Aorta (tissue), 5 donors: ENCODE data around the gene ARHGEF17. TPM values are rescaled to one million over a fixed set of nuclear protein-coding genes. Genes with fewer than 3 reads are reported as not detected.

Source experiments
- ATAC-seq: fragments of 200-7000 bp; cut with Tn5 transposase; one replicate; pipeline ENCODE4 v1.9.1; 2022; ENCODE audit warnings: moderate library complexity; ENCODE audit not compliant: low FRiP score
- DNase-seq, 2 donors: peaks; one replicate each; pipeline ENCODE4 v3.0.0-alpha.2; 2020
- H3K27ac ChIP-seq, 2 donors: one replicate each; pipeline ENCODE4 v1.5.1; 2013; ENCODE audit warnings: low read length in 2 of 2, mild to moderate bottlenecking in 2 of 2, moderate library complexity in 2 of 2, control low read depth in 1 of 2, inconsistent platforms in 1 of 2, low read depth in 1 of 2
- H3K27me3 ChIP-seq, 2 donors: one replicate each; pipeline ENCODE4 v1.6.1; 2013; ENCODE audit warnings: control low read depth in 1 of 2, low read length in 1 of 2, mild to moderate bottlenecking in 1 of 2, moderate library complexity in 1 of 2; ENCODE audit not compliant: insufficient read depth in 2 of 2, control insufficient read depth in 1 of 2
- H3K36me3 ChIP-seq, 2 donors: one replicate each; pipeline ENCODE4 v1.6.1; 2013; ENCODE audit warnings: control low read depth in 1 of 2, low read length in 1 of 2, mild to moderate bottlenecking in 1 of 2; ENCODE audit not compliant: insufficient read depth in 2 of 2, control insufficient read depth in 1 of 2
- H3K4me1 ChIP-seq, 2 donors: one replicate each; pipeline ENCODE4 v1.6.1; 2013; ENCODE audit warnings: low read length in 2 of 2, control low read depth in 1 of 2, mild to moderate bottlenecking in 1 of 2, moderate library complexity in 1 of 2; ENCODE audit not compliant: insufficient read depth in 2 of 2, control insufficient read depth in 1 of 2
- H3K4me3 ChIP-seq, 2 donors: one replicate each; pipeline ENCODE4 v1.5.1; 2013; ENCODE audit warnings: low read length in 2 of 2, control low read depth in 1 of 2, mild to moderate bottlenecking in 1 of 2
- H3K9me3 ChIP-seq: one replicate; pipeline ENCODE4 v1.6.1; 2013; ENCODE audit warnings: mild to moderate bottlenecking, low read length; ENCODE audit not compliant: control insufficient read depth
- WGBS, 2 donors: extraction: QIAGEN DNeasy Blood & Tissue Kit; methylation state at CpG; one replicate each; pipeline ENCODE4 v1.1.7; 2013; 5-methylcytosine and 5-hydroxymethylcytosine counted together
- intact Hi-C, 2 donors: fragments of 100-400 bp; cut with DNase I; formaldehyde crosslinking; loops; one replicate each; pipeline versions ENCODE4 v1.14.2 to v1.15.0; 2022
- polyA plus RNA-seq, 2 donors: library from polyadenylated mRNA; stranded (reverse); fragments of 200-250 nt; gene quantifications; one replicate each; pipeline ENCODE4 v1.2.3, GENCODE V29; 2013
- total RNA-seq, 2 donors: library from RNA; stranded (reverse); fragmentation: NEBNext Ultra II Directional; extraction: Animal tissue kit (Norgen Biotek cat#: 25700); gene quantifications; one replicate each; pipeline ENCODE4 v1.2.1, GENCODE V29; 2021
- donor health status: healthy with polysubstance abuse.
- donor health status: Bipolar disorder and iron deficiency.
- donor health status: DM: no; HTN: no; CAD: no.
- donor health status: DM: no; HTN: no; CAD: no.
- donor health status: DM: yes; HTN: yes; CAD: no.

ARHGEF17 gene
- total and polyA plus RNA-seq, 4 donors: 20.5 to 201 (median 170) TPM

DNA sequence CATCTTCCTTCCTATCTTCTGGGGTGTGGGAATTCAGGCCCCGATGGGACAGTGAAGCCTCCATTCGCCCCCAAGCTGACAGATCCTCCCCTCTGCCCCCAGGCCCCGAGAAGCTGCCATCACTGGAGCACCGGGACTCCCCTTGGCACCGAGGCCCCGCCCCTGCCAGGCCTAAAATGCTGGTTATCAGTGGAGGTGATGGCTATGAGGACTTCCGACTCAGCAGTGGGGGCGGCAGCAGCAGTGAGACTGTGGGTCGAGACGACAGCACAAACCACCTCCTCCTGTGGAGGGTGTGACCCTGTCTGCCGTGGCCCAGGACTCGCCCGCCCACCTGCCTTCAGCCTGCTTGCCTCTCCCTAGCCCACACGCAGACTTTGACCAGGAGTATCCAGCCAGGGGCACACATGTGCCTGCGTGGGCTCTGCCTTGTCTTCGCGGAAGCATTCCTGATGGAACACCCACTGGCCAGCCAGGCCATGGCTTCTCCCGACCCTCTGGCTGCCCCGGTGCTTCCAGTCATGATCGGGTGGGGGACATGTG, 59.5 kb downstream of the ARHGEF17 start:
- H3K27me3 ChIP-seq: no peaks in the 10 kb centered on the region
- H3K9me3 ChIP-seq: no peaks in the 10 kb centered on the region
- WGBS, 2 donors: 69% methylated on average over 20 of the region's 20 CpGs
- H3K27ac ChIP-seq: no peak overlapping the region
- ATAC-seq (no peak), DNase-seq (no peak)
- no peaks in the 10 kb centered on the region for H3K4me1 ChIP-seq
- no peak overlapping the region for H3K4me3 ChIP-seq
- intact Hi-C loops: no loop called here
- peaks cover 10 to 14% of the 10 kb centered on the region in 2 donors for H3K36me3 ChIP-seq

GRCh38 chr11:73372375-73372993, 64.4 kb downstream of the ARHGEF17 start:
- Histone ChIP-seq H3K36me3 (no peaks in the 10 kb centered on the region), H3K4me1 (no peaks in the 10 kb centered on the region), H3K27ac (no peak overlapping the region), H3K27me3 (no peaks in the 10 kb centered on the region), H3K9me3 (no peaks in the 10 kb centered on the region), H3K4me3 (no peak overlapping the region)
- no peak for ATAC-seq
- intact Hi-C loops: no loop called here
- no peak for DNase-seq
- WGBS, 2 donors: 23 to 35% methylated on average over 6 of the region's 6 CpGs

- Histone ChIP-seq H3K9me3 (no peaks in the 10 kb centered on the region), H3K27me3 (no peaks in the 10 kb centered on the region), H3K4me1 (no peaks in the 10 kb centered on the region), H3K4me3 (no peak overlapping the region), H3K36me3 (no peaks in the 10 kb centered on the region), H3K27ac (no peak overlapping the region)
- WGBS, 2 donors: 75 to 76% methylated on average over 4 of the region's 4 CpGs
- no peak for ATAC-seq
- intact Hi-C loops: no loop called here
- no peak for DNase-seq
Observed at GRCh38 chr11:73374151-73374550, 66.1 kb downstream of the ARHGEF17 start.

GRCh38 chr11:73375830-73376159, 67.7 kb downstream of the ARHGEF17 start:
- 57 to 61% methylated on average over 6 of the region's 6 CpGs for WGBS, 2 donors
- no peak overlapping the region for H3K4me3 ChIP-seq
- no peaks in the 10 kb centered on the region for H3K36me3 ChIP-seq
- no peaks in the 10 kb centered on the region for H3K9me3 ChIP-seq
- H3K27ac ChIP-seq: peak overlapping the region in 1 of 2 donors; percentile 50
- intact Hi-C loops: no loop called here
- ATAC-seq (no peak), DNase-seq (no peak)
- H3K27me3 ChIP-seq: no peaks in the 10 kb centered on the region
- no peaks in the 10 kb centered on the region for H3K4me1 ChIP-seq

DNA sequence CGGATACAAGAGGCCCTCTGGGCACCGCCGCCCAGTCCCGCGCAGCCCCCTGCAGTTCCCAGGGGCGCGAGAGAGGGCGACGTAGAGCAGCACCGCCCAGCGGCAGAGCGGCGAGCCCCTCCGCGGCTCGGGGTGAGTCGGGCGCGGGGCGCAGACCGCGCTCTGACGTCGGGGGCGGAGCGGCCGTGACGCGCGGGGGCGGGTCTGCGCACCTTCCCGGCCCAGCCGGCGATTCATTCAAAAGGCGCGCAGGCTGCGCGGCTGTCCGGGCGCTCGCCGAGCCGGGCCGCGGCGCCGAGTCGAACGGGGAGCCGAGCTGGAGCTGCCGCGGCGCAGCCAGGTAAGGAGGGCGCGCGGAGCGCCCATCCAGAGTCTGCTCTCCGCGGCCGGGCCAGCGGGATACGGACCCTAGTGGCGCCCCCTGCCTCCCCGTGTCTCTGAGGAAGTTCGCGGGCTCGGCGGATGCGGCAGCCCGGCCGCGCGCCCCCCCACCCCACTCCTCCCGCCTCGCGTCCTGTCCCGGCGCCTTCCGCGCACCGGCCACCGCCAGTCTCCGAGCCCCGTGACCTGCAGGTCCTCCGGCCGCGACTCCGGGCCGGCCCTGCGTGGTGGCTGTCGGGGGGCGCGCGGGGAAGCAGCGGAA, 68.2 kb downstream of the ARHGEF17 start, which contains the start of gene RELT:
Gene RELT (plus strand): TSS at position 240 of the 643 bp plus-strand sequence. CDS start 12,738 bp downstream, outside the sequence.
- H3K36me3 ChIP-seq: no peaks in the 10 kb centered on the region
- H3K9me3 ChIP-seq: no peaks in the 10 kb centered on the region
- WGBS, 2 donors: 1% methylated on average over 52 to 96 of the region's 96 CpGs
- H3K4me1 ChIP-seq: no peaks in the 10 kb centered on the region
- DNase-seq: peak; percentile 93 to 97
- peak within 1 kb of the TSS; percentile 27 to 42 for H3K4me3 ChIP-seq
- peak; percentile 95 for ATAC-seq
- H3K27ac ChIP-seq: peak within 1 kb of the TSS in 1 of 2 donors; percentile 50
- H3K27me3 ChIP-seq: no peaks in the 10 kb centered on the region
- intact Hi-C loops: no loop called here

DNA sequence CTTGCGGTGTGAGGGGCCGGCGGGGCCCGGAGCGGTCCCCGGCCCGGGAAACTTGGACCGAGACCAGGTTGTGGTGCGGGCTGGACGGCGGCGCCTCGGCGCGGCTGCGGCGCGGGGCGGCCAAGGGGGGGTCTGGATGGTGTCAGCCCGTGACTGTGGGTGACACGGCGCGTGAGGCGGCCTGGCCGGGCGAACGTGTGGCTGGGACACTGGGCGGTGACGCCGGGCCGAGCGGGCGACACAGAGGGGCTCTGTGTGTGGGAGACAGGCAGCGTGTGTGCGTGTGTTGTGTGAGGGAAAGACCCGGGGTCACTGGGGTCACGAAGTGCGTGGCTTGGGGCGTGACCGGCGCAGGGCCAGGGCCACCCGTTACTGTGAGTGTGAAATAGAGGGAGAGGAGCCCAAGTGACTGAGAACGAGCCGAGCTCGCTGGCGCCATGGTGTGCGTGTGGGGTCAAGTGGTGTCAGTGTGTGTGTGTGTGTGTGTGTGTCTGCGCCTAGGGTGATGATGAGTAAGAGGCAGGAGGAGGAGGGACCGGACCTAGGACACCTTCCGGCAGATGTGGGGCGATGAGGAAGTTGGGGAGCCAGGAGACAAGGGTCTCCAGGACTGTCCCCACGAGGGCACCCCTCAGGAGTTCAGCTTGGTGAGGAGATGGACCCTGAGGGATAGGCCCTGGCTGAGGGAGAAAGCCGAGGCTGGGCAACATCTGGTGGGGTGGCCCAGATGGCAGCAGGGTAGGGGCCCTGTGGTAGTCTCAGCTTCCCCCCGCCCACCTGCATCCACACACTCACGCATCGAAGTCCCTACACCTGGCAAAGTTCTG, 68.9 kb downstream of the ARHGEF17 start:
- Histone ChIP-seq H3K27ac (peak overlapping the region in 1 of 2 donors; percentile 4), H3K4me3 (peak overlapping the region; percentile 27 to 42), H3K36me3 (no peaks in the 10 kb centered on the region), H3K9me3 (no peaks in the 10 kb centered on the region), H3K27me3 (no peaks in the 10 kb centered on the region), H3K4me1 (no peaks in the 10 kb centered on the region)
- intact Hi-C loops: no loop called here
- peak; percentile 73 to 88 for DNase-seq
- peak; percentile 16 for ATAC-seq
- WGBS, 2 donors: 11% methylated on average over 55 to 56 of the region's 56 CpGs

GRCh38 chr11:73379189-73379880, 71.3 kb downstream of the ARHGEF17 start:
- H3K9me3 ChIP-seq: no peaks in the 10 kb centered on the region
- H3K4me1 ChIP-seq: no peaks in the 10 kb centered on the region
- DNase-seq (no peak), ATAC-seq (no peak)
- intact Hi-C loops: no loop called here
- WGBS, 2 donors: 54 to 65% methylated on average over 10 of the region's 10 CpGs
- H3K27ac ChIP-seq: no peak overlapping the region
- H3K4me3 ChIP-seq: no peak overlapping the region
- H3K36me3 ChIP-seq: no peaks in the 10 kb centered on the region
- H3K27me3 ChIP-seq: no peaks in the 10 kb centered on the region

DNA sequence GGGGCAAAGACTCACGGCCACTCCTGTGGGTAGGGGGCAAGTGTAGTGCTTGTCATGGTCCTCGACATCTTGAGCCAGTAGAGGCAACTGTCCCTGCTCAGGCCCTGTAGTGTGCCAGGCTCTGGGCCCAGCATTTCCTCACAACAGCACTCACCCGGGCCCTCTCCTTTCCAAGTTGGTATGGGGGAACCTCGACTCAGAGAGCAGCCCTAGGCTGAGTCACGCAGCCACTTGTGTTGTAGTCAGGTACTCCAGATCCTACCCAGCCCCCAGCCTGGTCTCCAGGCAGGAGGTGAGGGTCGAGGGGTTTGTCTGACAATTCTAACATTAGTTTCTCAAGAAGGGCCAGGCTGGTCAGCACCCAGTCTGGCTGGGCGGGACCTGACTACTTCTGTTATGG, 72.3 kb downstream of the ARHGEF17 start:
- Histone ChIP-seq H3K4me1 (no peaks in the 10 kb centered on the region), H3K4me3 (no peak overlapping the region), H3K27ac (no peak overlapping the region), H3K9me3 (no peaks in the 10 kb centered on the region), H3K27me3 (no peaks in the 10 kb centered on the region), H3K36me3 (no peaks in the 10 kb centered on the region)
- DNase-seq: no peak
- WGBS, 2 donors: 81 to 83% methylated on average over 7 of the region's 7 CpGs
- intact Hi-C loops: no loop called here
- no peak for ATAC-seq
